Sigmoid colon (tissue), 4 donors: ENCODE measurements around the gene KCNJ16.

Source experiments
- EP300 ChIP-seq, 4 donors: sonication (generic); formaldehyde crosslinking; IDR thresholded peaks; one replicate each; pipeline ENCODE4 v1.6.1; 2017; ENCODE audit warnings: antibody characterized with exemption in 4 of 4
- POLR2A ChIP-seq, 2 donors: fragments of 450-650 bp; IDR thresholded peaks; one replicate each; pipeline ENCODE4 v1.6.1; 2016; ENCODE audit warnings: antibody characterized with exemption in 2 of 2, mild to moderate bottlenecking in 2 of 2, moderate library complexity in 2 of 2
- POLR2AphosphoS5 ChIP-seq, 4 donors: sonication (generic); formaldehyde crosslinking; IDR thresholded peaks; one replicate each; pipeline ENCODE4 v1.6.1; 2017; ENCODE audit warnings: antibody characterized with exemption in 4 of 4
- TF ChIP-seq, protein P1 (sequence below), 4 experiments: fragments of 450-650 bp in 3 of 4; fragments of 200-600 bp in 1 of 4; IDR thresholded peaks; one replicate each; pipeline ENCODE4 v1.5.1; 2016 to 2019; ENCODE audit warnings: antibody characterized with exemption in 4 of 4, mild to moderate bottlenecking in 3 of 4, moderate library complexity in 2 of 4

GRCh38 chr17:70115126-70115525 is 40.1 kb downstream of the KCNJ16 start:
- TF ChIP-seq, protein P1, sequence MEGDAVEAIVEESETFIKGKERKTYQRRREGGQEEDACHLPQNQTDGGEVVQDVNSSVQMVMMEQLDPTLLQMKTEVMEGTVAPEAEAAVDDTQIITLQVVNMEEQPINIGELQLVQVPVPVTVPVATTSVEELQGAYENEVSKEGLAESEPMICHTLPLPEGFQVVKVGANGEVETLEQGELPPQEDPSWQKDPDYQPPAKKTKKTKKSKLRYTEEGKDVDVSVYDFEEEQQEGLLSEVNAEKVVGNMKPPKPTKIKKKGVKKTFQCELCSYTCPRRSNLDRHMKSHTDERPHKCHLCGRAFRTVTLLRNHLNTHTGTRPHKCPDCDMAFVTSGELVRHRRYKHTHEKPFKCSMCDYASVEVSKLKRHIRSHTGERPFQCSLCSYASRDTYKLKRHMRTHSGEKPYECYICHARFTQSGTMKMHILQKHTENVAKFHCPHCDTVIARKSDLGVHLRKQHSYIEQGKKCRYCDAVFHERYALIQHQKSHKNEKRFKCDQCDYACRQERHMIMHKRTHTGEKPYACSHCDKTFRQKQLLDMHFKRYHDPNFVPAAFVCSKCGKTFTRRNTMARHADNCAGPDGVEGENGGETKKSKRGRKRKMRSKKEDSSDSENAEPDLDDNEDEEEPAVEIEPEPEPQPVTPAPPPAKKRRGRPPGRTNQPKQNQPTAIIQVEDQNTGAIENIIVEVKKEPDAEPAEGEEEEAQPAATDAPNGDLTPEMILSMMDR (IDR thresholded peaks at IDR 0.05) = no peak
- TF ChIP-seq POLR2A (IDR thresholded peaks at IDR 0.05) (no peak), EP300 (IDR thresholded peaks at IDR 0.05) (no peak), POLR2AphosphoS5 (IDR thresholded peaks at IDR 0.05) (no peak)
